GM12878 (cell line): ENCODE results near the gene ZDHHC14. TPM values are rescaled to one million over a fixed set of nuclear protein-coding genes. Genes with fewer than 3 reads are reported as not detected.

Source experiments
- ATAC-seq: fragments of 200-7000 bp; cut with Tn5 transposase; 3 replicates; pipeline ENCODE4 v1.9.1; 2020; ENCODE audit warnings: mild to moderate bottlenecking, moderate library complexity
- BruUV-seq: library from RNA; stranded (reverse); fragments of 400-500 nt; replicated peaks from 2 replicates; lab custom pipeline; 2021; lab: Mats Ljungman, UMichigan
- CTCF ChIA-PET: fragments of 300-600 bp; sonication (Branson Sonifier 250); formaldehyde crosslinking; extraction: SDS; loops from one replicate; lab custom pipeline; 2021; ENCODE audit warnings: inconsistent platforms; lab: Yijun Ruan, JAX
- POLR2A ChIA-PET: fragments of 350-600 bp; formaldehyde crosslinking; extraction: SDS; loops from one replicate; lab custom pipeline; 2021; ENCODE audit warnings: inconsistent platforms; lab: Charles Lee
- RAD21 ChIA-PET: fragments of 300-600 bp; sonication (Branson Sonifier 250); formaldehyde crosslinking; loops from one replicate; lab custom pipeline; 2023; ENCODE audit warnings: antibody characterized with exemption; ENCODE audit not compliant: unreplicated experiment; lab: Charles Lee
- SMC1A ChIA-PET: fragments of 300-600 bp; sonication (Branson Sonifier 250); formaldehyde crosslinking; loops from one replicate; lab custom pipeline; 2023; ENCODE audit not compliant: unreplicated experiment, uncharacterized antibody; lab: Charles Lee
- DNase-seq: peaks from one replicate; pipeline ENCODE4 v3.0.0-alpha.2; 2011; ENCODE audit warnings: low read depth, low spot score
- FAIRE-seq: peaks from 3 replicates; lab custom pipeline; 2011; peaks lifted over from hg19 to GRCh38; lab: Jason Lieb, UNC
- H2AFZ ChIP-seq: 2 replicates; pipeline ENCODE4 v1.6.0; 2011; ENCODE audit warnings: low read depth, low read length, control low read depth; ENCODE audit not compliant: control insufficient read depth
- H3K27ac ChIP-seq: 2 replicates; pipeline ENCODE4 v1.5.1; 2011; ENCODE audit warnings: control low read depth; ENCODE audit not compliant: control insufficient read depth, insufficient read depth
- H3K27me3 ChIP-seq, 2 experiments: replicated peaks in 1 of 2; 2 replicates each; pipeline versions ENCODE4 v1.6.0 to v1.6.1; 2011; ENCODE audit warnings: low read length in 1 of 2; ENCODE audit not compliant: control insufficient read depth in 2 of 2, insufficient read depth in 2 of 2
- H3K36me3 ChIP-seq, 2 experiments: 2 replicates each; pipeline ENCODE4 v1.5.1; 2011; ENCODE audit warnings: low read length in 1 of 2; ENCODE audit not compliant: control insufficient read depth in 2 of 2, insufficient read depth in 2 of 2
- H3K4me1 ChIP-seq: 2 replicates; pipeline ENCODE4 v1.6.1; 2011; ENCODE audit warnings: mild to moderate bottlenecking, low read length, moderate library complexity, mixed read lengths; ENCODE audit not compliant: control insufficient read depth, insufficient read depth
- H3K4me2 ChIP-seq: 2 replicates; pipeline ENCODE4 v1.6.0; 2011; ENCODE audit warnings: control low read depth; ENCODE audit not compliant: control insufficient read depth, insufficient read depth
- H3K4me3 ChIP-seq: fragments of 200-600 bp; sonication (generic); 2 replicates; pipeline ENCODE4 v1.5.1; 2016
- H3K79me2 ChIP-seq: 2 replicates; pipeline ENCODE4 v1.6.0; 2011; ENCODE audit warnings: low read length; ENCODE audit not compliant: control insufficient read depth, insufficient read depth
- H3K9ac ChIP-seq: 2 replicates; pipeline ENCODE4 v1.8.0; 2011; ENCODE audit warnings: low read length, control low read depth, mixed read lengths; ENCODE audit not compliant: control insufficient read depth, insufficient read depth
- H3K9me3 ChIP-seq: replicated peaks from 3 replicates; pipeline ENCODE4 v1.5.1; 2011; ENCODE audit warnings: mild to moderate bottlenecking, low read length; ENCODE audit not compliant: control insufficient read depth, insufficient read depth
- H4K20me1 ChIP-seq: 2 replicates; pipeline ENCODE4 v1.6.0; 2011; ENCODE audit not compliant: control insufficient read depth, insufficient read depth
- CEBPB ChIP-seq, 2 experiments: fragments of 150-350 bp in 1 of 2; IDR thresholded peaks; 2 replicates each; pipeline ENCODE4 v1.6.1; 2012 to 2014; ENCODE audit warnings: low read depth in 2 of 2, low read length in 2 of 2, borderline replicate concordance in 1 of 2, inconsistent platforms in 1 of 2
- KDM1A ChIP-seq: fragments of 200-600 bp; sonication (generic); IDR thresholded peaks from 2 replicates; pipeline ENCODE4 v1.6.1; 2016; ENCODE audit warnings: borderline replicate concordance
- KLF5 ChIP-seq: fragments of 450-650 bp; IDR thresholded peaks from 2 replicates; pipeline ENCODE4 v1.6.1; 2014; ENCODE audit warnings: mild to moderate bottlenecking; ENCODE audit not compliant: partially characterized antibody
- WGBS: methylation state at CpG from one replicate; pipeline ENCODE4 v1.1.6; 2016; ENCODE audit warnings: low lambda C conversion rate; ENCODE audit not compliant: insufficient replicate concordance, insufficient coverage; ENCODE audit errors: missing lambda C conversion rate; 5-methylcytosine and 5-hydroxymethylcytosine counted together
- in situ Hi-C: fragments of 300-500 bp; cut with MboI; formaldehyde crosslinking; loops from 9 replicates; pipeline ENCODE4 v1.14.3; 2018; ENCODE audit warnings: mixed read lengths
- intact Hi-C: fragments of 100-400 bp; cut with micrococcal nuclease; formaldehyde crosslinking; loops from one replicate; pipeline ENCODE4 v1.14.2; 2022; ENCODE audit not compliant: unreplicated experiment
- polyA plus RNA-seq, 11 experiments: library from polyadenylated mRNA; depleted of rRNA in 4 of 11; unstranded in 6 of 11; stranded (reverse) in 5 of 11; fragments of >200 nt; fragmentation: Nextera tagmentation in 4 of 11; fragmentation: Illumina TruSeq in 1 of 11; extraction: Ambion mirVana in 4 of 11; extraction: Trizol in 1 of 11; gene quantifications; 1 replicate in 1 of 11; 2 replicates in 10 of 11; pipeline versions ENCODE4 v1.2.1 to v1.2.3, GENCODE V29; 2011 to 2016; ENCODE audit warnings: inconsistent platforms in 2 of 11, missing spikeins in 2 of 11, low read depth in 1 of 11
- total RNA-seq, 4 experiments: library from RNA; depleted of rRNA in 3 of 4; stranded (reverse); fragments of >200 nt in 3 of 4; fragmentation: Illumina TruSeq in 1 of 4; extraction: Trizol in 1 of 4; gene quantifications; 2 replicates each; pipeline versions ENCODE4 v1.2.1 to v1.2.3, GENCODE V29; 2013 to 2021
- TF ChIP-seq, protein P1 (sequence below): fragments of 450-650 bp; IDR thresholded peaks from 2 replicates; pipeline ENCODE4 v1.6.1; 2017; ENCODE audit warnings: low read depth, mild to moderate bottlenecking, moderate library complexity
- TF ChIP-seq, protein P2 (sequence below), 3 experiments: IDR thresholded peaks in 2 of 3; conservative IDR thresholded peaks in 1 of 3; 2 replicates each; pipeline ENCODE4 v1.5.1; 2011; ENCODE audit warnings: low read depth in 3 of 3, low read length in 3 of 3, mild to moderate bottlenecking in 3 of 3, control low read depth in 2 of 3, moderate library complexity in 2 of 3, inconsistent platforms in 1 of 3, mixed read lengths in 1 of 3; ENCODE audit not compliant: control insufficient read depth in 2 of 3, insufficient read depth in 1 of 3; ENCODE audit errors: extremely low read depth in 1 of 3

ZDHHC14 gene
- total and polyA plus RNA-seq, 10 of the 15 experiments (the other 5 are each of a cell fraction or from before 2014, with no cell fraction given): 0.15 to 16.0 (median 0.76) TPM; not detected in 1

DNA sequence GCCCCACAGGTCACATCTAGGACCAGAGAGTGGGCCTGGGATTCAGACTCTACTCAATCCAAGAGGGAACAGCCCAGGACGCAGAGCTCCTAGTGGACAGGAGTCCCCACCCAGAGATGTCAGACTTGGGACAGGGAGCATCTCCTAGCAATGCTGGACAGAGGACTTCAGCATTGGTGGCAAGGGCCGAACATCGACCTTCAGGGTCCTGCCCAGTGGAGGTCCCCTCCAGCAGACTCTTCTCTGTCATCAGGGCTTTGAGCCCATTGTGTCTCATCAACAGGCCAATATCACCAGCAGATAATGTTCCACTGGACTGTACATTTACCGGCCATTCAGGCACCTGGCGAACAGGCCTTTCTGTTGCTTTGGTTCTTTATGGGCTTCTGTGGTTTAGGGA, 282.3 kb downstream of the ZDHHC14 start:
- ChIA-PET POLR2A (no interaction called here), CTCF (no interaction called here), RAD21 (no interaction called here), SMC1A (interaction anchor here (0.5 kb wide), 1 partner anchor 343 kb away, joined by 3 read pairs; no protein-coding TSS in a partner anchor)
- WGBS: 45% methylated on average over 5 of the region's 5 CpGs
- no peak for DNase-seq
- H3K4me3 ChIP-seq: no peak overlapping the region
- no peak overlapping the region for H3K27ac ChIP-seq
- H3K36me3 ChIP-seq: no peaks in the 10 kb centered on the region
- no peak for FAIRE-seq
- TF ChIP-seq, protein P1, sequence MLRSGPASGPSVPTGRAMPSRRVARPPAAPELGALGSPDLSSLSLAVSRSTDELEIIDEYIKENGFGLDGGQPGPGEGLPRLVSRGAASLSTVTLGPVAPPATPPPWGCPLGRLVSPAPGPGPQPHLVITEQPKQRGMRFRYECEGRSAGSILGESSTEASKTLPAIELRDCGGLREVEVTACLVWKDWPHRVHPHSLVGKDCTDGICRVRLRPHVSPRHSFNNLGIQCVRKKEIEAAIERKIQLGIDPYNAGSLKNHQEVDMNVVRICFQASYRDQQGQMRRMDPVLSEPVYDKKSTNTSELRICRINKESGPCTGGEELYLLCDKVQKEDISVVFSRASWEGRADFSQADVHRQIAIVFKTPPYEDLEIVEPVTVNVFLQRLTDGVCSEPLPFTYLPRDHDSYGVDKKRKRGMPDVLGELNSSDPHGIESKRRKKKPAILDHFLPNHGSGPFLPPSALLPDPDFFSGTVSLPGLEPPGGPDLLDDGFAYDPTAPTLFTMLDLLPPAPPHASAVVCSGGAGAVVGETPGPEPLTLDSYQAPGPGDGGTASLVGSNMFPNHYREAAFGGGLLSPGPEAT: no peak
- TF ChIP-seq, protein P2, sequence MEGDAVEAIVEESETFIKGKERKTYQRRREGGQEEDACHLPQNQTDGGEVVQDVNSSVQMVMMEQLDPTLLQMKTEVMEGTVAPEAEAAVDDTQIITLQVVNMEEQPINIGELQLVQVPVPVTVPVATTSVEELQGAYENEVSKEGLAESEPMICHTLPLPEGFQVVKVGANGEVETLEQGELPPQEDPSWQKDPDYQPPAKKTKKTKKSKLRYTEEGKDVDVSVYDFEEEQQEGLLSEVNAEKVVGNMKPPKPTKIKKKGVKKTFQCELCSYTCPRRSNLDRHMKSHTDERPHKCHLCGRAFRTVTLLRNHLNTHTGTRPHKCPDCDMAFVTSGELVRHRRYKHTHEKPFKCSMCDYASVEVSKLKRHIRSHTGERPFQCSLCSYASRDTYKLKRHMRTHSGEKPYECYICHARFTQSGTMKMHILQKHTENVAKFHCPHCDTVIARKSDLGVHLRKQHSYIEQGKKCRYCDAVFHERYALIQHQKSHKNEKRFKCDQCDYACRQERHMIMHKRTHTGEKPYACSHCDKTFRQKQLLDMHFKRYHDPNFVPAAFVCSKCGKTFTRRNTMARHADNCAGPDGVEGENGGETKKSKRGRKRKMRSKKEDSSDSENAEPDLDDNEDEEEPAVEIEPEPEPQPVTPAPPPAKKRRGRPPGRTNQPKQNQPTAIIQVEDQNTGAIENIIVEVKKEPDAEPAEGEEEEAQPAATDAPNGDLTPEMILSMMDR (IDR thresholded peaks at IDR 0.05 in 2 of 3, conservative IDR thresholded peaks at IDR 0.05 in 1 of 3; ENCODE audit: control insufficient read depth in 2 of 3, extremely low read depth in 1 of 3, insufficient read depth in 1 of 3, low read depth in 3 of 3, low read length in 3 of 3): no peak
- no peak for TF ChIP-seq KLF5
- TF ChIP-seq CEBPB (IDR thresholded peaks at IDR 0.05; ENCODE audit: borderline replicate concordance in 1 of 2, low read depth in 2 of 2, low read length in 2 of 2): no peak
- no peak for TF ChIP-seq KDM1A
- no peaks in the 10 kb centered on the region for H3K79me2 ChIP-seq
- no peak overlapping the region for H3K4me2 ChIP-seq
- in situ Hi-C loops: no loop called here
- BruUV-seq: no TSS peak
- H3K4me1 ChIP-seq: no peaks in the 10 kb centered on the region
- no peaks in the 10 kb centered on the region for H4K20me1 ChIP-seq
- H3K9ac ChIP-seq: no peak overlapping the region
- no peaks in the 10 kb centered on the region for H3K27me3 ChIP-seq
- H3K9me3 ChIP-seq: no peaks in the 10 kb centered on the region; the same call in 2 of the 3 replicates
- intact Hi-C loops: no loop called here
- ATAC-seq: no peak
- no peak overlapping the region for H2AFZ ChIP-seq
